Gastroesophageal sphincter (tissue), 4 donors: Measurements from ENCODE around the gene PHF19. TPM values are rescaled to one million over a fixed set of nuclear protein-coding genes. Genes with fewer than 3 reads are reported as not detected.

Source experiments
- ATAC-seq: fragments of 150-250 bp; one replicate; pipeline ENCODE4 v1.9.1; 2016; ENCODE audit warnings: mild to moderate bottlenecking, moderate library complexity
- H3K27ac ChIP-seq, 4 donors: fragments of 200-600 bp; sonication (generic) in 3 of 4; 1 replicate in 3 of 4; 2 replicates in 1 of 4; pipeline ENCODE4 v1.5.1; 2016 to 2019
- H3K27me3 ChIP-seq: fragments of 200-600 bp; sonication (generic); one replicate; pipeline ENCODE4 v1.5.1; 2019
- H3K36me3 ChIP-seq, 2 donors: fragments of 200-600 bp; sonication (generic); one replicate each; pipeline ENCODE4 v1.5.1; 2019; ENCODE audit warnings: control low read depth in 1 of 2
- H3K4me1 ChIP-seq, 3 donors: fragments of 200-600 bp; sonication (generic); 1 replicate in 2 of 3; 2 replicates in 1 of 3; pipeline ENCODE4 v1.5.1; 2016 to 2019; ENCODE audit warnings: control low read depth in 2 of 3
- H3K4me3 ChIP-seq, 2 donors: fragments of 200-600 bp; sonication (generic); one replicate each; pipeline ENCODE4 v1.5.1; 2019; ENCODE audit warnings: mild to moderate bottlenecking in 1 of 2, moderate library complexity in 1 of 2
- H3K9me3 ChIP-seq, 3 donors: fragments of 200-600 bp; sonication (generic); one replicate each; pipeline ENCODE4 v1.5.1; 2017 to 2019; ENCODE audit warnings: control low read depth in 2 of 3
- EP300 ChIP-seq: sonication (generic); formaldehyde crosslinking; IDR thresholded peaks from one replicate; pipeline ENCODE4 v1.6.1; 2017; ENCODE audit warnings: antibody characterized with exemption, mild to moderate bottlenecking
- POLR2A ChIP-seq, 2 donors: fragments of 450-650 bp; IDR thresholded peaks; one replicate each; pipeline ENCODE4 v1.6.1; 2017; ENCODE audit warnings: antibody characterized with exemption in 2 of 2, mild to moderate bottlenecking in 2 of 2, moderate library complexity in 1 of 2
- POLR2AphosphoS5 ChIP-seq: sonication (generic); formaldehyde crosslinking; IDR thresholded peaks from one replicate; pipeline ENCODE4 v1.6.1; 2017; ENCODE audit warnings: antibody characterized with exemption
- WGBS, 2 donors: methylation state at CpG; one replicate each; pipeline ENCODE4 v1.1.5; 2018; ENCODE audit warnings: low coverage in 1 of 2; 5-methylcytosine and 5-hydroxymethylcytosine counted together
- total RNA-seq, 4 donors: library from RNA; depleted of rRNA; stranded (reverse); fragments of >200 nt; gene quantifications; one replicate each; pipeline ENCODE4 v1.1.0, GENCODE V29; 2016
- TF ChIP-seq, protein P1 (sequence below), 4 experiments: fragments of 200-600 bp in 2 of 4; fragments of 450-650 bp in 2 of 4; sonication (generic) in 1 of 4; IDR thresholded peaks; one replicate each; pipeline ENCODE4 v1.5.1; 2017 to 2019; ENCODE audit warnings: antibody characterized with exemption in 4 of 4, mild to moderate bottlenecking in 2 of 4, moderate library complexity in 2 of 4

The PHF19 gene
- total RNA-seq, 4 donors from 2014 or later, result 27.0 to 82.5 (median 54.3) TPM

DNA sequence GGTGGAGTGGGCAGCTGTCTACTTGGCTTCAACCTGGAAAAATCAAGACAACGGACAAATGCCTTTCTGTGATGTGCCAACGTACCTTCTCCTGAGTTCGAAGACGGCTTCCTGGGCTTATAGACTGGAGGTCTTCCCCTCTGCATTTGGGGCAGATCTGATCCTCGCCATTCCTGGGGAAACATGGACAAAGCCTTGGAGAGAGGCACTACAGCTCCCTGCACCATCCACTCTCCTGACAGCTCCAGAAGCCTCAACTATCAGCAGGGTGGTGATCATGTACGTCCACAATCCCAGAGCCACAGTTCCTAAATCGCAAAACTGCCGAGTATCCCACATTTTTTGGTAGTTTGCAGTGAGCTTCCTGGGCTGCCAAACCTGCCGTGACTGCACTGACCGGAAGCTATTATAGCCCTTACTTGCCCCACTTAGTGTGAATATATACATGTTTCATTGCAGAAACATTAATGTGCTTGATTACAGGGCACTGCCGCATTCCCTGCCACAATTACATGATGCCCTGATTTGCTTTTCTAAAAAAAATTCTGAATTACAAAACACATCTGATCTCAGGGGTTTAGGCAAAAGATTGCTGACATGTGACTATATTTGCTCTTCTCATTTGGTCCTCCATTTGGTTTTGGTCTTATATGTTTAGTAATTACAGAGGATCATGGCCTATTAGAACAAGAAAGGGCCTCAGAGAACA, 46.8 kb upstream of the PHF19 start:
- H3K27ac ChIP-seq, result peak overlapping the region in 2 of 4 donors; percentile 13 to 77
- TF ChIP-seq EP300 (no peak), POLR2AphosphoS5 (no peak), POLR2A (IDR thresholded peaks at IDR 0.05) (no peak)
- TF ChIP-seq, protein P1, sequence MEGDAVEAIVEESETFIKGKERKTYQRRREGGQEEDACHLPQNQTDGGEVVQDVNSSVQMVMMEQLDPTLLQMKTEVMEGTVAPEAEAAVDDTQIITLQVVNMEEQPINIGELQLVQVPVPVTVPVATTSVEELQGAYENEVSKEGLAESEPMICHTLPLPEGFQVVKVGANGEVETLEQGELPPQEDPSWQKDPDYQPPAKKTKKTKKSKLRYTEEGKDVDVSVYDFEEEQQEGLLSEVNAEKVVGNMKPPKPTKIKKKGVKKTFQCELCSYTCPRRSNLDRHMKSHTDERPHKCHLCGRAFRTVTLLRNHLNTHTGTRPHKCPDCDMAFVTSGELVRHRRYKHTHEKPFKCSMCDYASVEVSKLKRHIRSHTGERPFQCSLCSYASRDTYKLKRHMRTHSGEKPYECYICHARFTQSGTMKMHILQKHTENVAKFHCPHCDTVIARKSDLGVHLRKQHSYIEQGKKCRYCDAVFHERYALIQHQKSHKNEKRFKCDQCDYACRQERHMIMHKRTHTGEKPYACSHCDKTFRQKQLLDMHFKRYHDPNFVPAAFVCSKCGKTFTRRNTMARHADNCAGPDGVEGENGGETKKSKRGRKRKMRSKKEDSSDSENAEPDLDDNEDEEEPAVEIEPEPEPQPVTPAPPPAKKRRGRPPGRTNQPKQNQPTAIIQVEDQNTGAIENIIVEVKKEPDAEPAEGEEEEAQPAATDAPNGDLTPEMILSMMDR (IDR thresholded peaks at IDR 0.05), result no peak
- H3K27me3 ChIP-seq, result no peaks in the 10 kb centered on the region
- H3K4me3 ChIP-seq, result no peak overlapping the region
- H3K36me3 ChIP-seq, result no peaks in the 10 kb centered on the region
- no peak for ATAC-seq
- whole genome bisulfite sequencing, 2 donors, result 85 to 98% methylated on average over 5 to 6 of the region's 11 CpGs
- no peaks in the 10 kb centered on the region for H3K9me3 ChIP-seq
- peaks cover 6 to 63% (median 34%) of the 10 kb centered on the region in 3 donors for H3K4me1 ChIP-seq

- H3K4me3 ChIP-seq, result no peak overlapping the region
- no peaks in the 10 kb centered on the region for H3K9me3 ChIP-seq
- ATAC-seq, result no peak
- H3K36me3 ChIP-seq, result no peaks in the 10 kb centered on the region
- H3K4me1 ChIP-seq, result peaks cover 8 to 57% (median 29%) of the 10 kb centered on the region in 3 donors
- peak overlapping the region in 3 of 4 donors; percentile 70 to 83 (median 77) for H3K27ac ChIP-seq
- no peak for TF ChIP-seq POLR2AphosphoS5
- TF ChIP-seq EP300, result no peak
- TF ChIP-seq POLR2A (IDR thresholded peaks at IDR 0.05), result no peak
- TF ChIP-seq, protein P1 (IDR thresholded peaks at IDR 0.05), result no peak
- H3K27me3 ChIP-seq, result no peaks in the 10 kb centered on the region
- WGBS, 2 donors, result 37 to 73% methylated on average over 3 to 7 of the region's 7 CpGs
Observed at GRCh38 chr9:120922404-120923195, 45.6 kb upstream of the PHF19 start.

DNA sequence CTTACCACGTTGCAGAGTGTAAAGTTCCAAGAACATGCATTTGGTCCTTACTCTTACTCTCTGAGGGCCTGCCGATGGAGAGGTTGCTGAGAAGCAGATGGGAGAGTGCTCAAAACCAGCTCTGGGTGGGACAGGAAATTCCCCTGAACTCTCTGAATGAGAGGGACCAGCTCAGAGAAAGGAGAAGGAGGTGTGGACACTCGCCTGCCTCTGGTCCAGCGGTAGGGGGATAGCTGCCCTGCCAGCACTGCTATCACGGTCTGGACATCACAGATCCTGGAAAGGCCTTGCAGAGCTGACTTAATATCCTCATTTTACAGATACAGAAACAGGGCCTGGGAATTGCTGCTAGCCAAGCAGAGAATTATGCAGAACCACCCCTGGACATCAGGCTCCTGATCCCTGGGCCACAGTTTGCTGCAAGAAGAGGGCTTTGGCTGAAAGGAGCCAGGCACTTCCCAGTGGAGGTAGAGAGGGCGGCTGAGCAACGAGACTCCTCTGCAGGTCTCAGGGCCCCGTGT, 44.7 kb upstream of the PHF19 start:
- peaks cover 8 to 62% (median 31%) of the 10 kb centered on the region in 3 donors for H3K4me1 ChIP-seq
- peak overlapping the region in 3 of 4 donors; percentile 70 to 83 (median 77) for H3K27ac ChIP-seq

GRCh38 chr9:120920806-120921178, 43.8 kb upstream of the PHF19 start:
- no peaks in the 10 kb centered on the region for H3K27me3 ChIP-seq
- H3K36me3 ChIP-seq, result no peaks in the 10 kb centered on the region
- TF ChIP-seq EP300, result no peak
- no peak for TF ChIP-seq POLR2AphosphoS5
- no peak for TF ChIP-seq POLR2A (IDR thresholded peaks at IDR 0.05)
- WGBS, 2 donors, result no CpG with 5 or more reads among the region's 3 CpGs
- no peaks in the 10 kb centered on the region for H3K9me3 ChIP-seq
- ATAC-seq, result no peak
- no peak overlapping the region for H3K4me3 ChIP-seq
- H3K27ac ChIP-seq, result peak overlapping the region in 3 of 4 donors; percentile 77 to 86 (median 83)
- peaks cover 8 to 71% (median 31%) of the 10 kb centered on the region in 3 donors for H3K4me1 ChIP-seq

More for the DNA sequence above, 44.7 kb upstream of the PHF19 start:
- TF ChIP-seq, protein P1 (IDR thresholded peaks at IDR 0.05), result no peak
- TF ChIP-seq POLR2AphosphoS5, result no peak
- no peak for ATAC-seq
- Histone ChIP-seq H3K9me3 (no peaks in the 10 kb centered on the region), H3K4me3 (no peak overlapping the region), H3K36me3 (no peaks in the 10 kb centered on the region), H3K27me3 (no peaks in the 10 kb centered on the region)
- WGBS, 2 donors, result 16 to 56% methylated on average over 3 to 7 of the region's 8 CpGs
